Activated CD4-positive, alpha-beta T cell treated with anti-CD3 and anti-CD28 coated beads for 24 hours (primary cell): ENCODE data around the gene DISP3.

ENCODE experiments used
- DNase-seq, 2 donors: peaks; one replicate each; pipeline ENCODE4 v3.0.0-alpha.2; 2020; ENCODE audit warnings: low read depth in 2 of 2

The DISP3 gene

GRCh38 chr1:11461531-11462137 is 17.3 kb upstream of the DISP3 start:
- DNase-seq: no peak

DNA sequence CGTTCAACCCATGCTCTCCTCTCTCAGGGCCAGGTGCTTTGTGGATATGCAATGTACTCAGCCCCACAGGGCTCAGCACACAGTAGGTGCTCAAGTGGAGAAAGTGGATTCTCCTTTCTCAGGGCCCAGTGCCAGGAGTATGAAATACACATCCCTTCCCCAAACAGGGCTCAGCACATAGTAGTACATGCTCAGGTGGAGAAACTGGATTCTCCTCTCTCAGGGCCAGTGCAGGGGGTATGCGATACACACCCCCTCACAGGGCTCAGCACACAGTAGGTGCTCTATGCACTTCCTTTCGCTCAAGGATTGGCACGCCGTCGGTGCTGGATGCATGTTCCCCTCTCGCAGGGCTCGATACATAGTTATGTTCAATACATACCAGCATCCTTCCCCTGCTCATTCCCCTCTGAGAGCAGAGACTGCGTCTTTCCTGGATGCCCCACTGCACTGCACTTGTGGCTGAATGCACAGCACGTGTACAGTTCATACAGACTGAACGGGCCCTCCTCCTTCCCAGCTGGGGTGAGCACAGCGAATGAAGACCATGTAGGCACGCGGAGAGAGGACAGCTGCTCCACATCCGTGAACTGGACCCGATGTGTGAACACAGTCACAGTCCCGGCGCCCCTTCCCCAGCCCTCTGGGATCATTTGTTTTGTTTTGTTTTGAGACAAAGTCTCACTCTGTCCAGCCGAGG is 16.6 kb upstream of the DISP3 start:
- DNase-seq: no peak

- DNase-seq: no peak
These were observed 15.8 kb upstream of the DISP3 start for GRCh38 chr1:11463177-11463576.

- DNase-seq: no peak
These were observed 13.6 kb upstream of the DISP3 start for GRCh38 chr1:11465307-11465706.

DNA sequence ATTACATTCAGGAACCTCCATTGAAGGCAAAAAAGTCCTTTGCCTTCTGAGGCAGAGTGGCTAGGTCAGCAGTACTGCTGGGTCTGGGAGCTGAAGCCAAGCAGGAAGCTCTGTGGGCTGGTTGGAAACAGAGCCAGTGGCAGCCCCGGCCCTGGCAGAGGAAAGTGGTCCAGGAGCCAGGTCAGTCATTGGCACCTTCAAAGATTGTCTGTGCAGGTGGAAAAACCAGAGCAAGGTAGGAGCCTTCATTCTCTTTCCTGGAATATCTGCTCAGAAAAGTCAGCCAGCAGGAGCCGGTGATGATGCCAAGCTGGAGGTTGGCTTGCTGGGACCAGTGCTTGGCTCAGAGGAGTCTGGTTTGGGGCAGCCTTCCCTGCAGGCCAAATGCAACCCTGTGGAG is 12.5 kb upstream of the DISP3 start:
- no peak for DNase-seq

GRCh38 chr1:11468878-11469277 is 10.1 kb upstream of the DISP3 start:
- DNase-seq: no peak

DNA sequence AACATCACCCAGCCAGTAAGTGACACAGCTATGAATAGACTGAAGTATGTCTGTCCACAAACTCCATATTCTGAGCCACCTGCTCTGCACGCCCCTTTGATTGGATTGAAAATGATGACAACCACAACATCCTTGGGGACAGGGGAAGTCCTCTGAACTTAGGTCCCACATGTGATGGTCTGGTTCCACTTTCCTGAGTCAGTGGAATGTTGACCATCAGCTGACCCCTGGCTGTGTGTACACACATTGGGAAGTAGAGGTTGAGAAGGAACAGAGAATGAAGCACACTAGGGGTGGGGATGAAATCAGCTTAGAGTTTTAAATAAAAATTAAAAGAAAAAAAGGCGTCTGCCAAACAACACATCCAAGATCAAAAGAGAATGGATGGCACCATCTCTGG is 8.0 kb upstream of the DISP3 start:
- no peak for DNase-seq

- DNase-seq: no peak
These were observed 7.5 kb upstream of the DISP3 start for GRCh38 chr1:11471473-11471872.

- no peak for DNase-seq
These were observed 6.7 kb upstream of the DISP3 start for GRCh38 chr1:11472284-11472683.

- no peak for DNase-seq
These were observed 6.2 kb upstream of the DISP3 start for GRCh38 chr1:11472741-11473140.

GRCh38 chr1:11473491-11474034 is 5.4 kb upstream of the DISP3 start:
- DNase-seq: no peak

DNA sequence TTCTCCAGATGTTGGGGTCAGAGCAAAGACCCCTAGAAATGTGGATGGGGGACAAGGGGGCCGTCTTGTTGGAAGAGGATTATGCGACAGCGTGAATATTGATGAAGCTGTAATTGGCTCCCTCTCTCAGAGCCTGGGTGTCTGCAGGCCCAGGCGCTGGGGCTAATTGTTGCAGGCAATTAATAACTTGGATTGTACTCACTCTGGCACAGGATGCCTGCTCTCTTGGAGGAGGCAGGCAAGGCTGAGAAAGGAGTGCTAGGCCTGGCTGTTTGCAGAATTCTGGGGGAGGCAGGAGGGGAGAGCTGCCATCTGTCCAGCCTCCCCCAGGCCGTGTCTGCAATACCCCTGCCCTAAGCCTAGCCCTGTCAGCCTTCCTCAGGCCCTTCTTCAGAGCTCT is 4.1 kb upstream of the DISP3 start:
- no peak for DNase-seq

GRCh38 chr1:11475748-11476147 is 3.2 kb upstream of the DISP3 start:
- no peak for DNase-seq

DNA sequence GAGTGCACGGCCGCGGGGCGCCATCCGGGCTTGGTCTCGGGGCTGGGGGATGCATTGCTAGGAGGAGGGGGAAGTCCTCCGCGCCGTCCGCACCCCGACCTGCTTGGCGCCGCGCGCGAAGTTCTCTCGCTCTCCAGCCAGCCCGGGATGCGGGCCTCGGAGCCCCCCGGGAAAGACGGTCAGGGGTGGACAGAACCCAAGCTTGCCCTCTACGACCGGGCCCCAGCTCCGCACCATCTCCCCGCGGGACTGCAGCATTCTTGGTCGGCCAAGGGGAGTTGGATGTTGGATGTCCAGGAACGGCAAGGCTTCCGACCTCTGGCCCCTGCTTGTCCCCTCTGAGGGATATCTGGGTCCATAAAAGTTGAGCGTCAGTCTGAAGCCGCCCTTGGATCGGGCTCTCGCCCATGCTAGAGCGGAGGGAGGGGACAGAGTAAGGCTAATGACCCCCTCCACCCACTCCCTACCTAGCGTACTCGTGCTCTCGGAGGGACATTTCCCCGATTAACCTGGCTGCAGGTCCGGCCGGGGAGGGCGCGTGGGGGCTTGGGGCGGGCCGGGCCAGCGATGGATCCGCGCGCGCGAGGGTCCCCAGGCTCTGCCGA is 522 bp downstream of the DISP3 start:
- DNase-seq: no peak

DNA sequence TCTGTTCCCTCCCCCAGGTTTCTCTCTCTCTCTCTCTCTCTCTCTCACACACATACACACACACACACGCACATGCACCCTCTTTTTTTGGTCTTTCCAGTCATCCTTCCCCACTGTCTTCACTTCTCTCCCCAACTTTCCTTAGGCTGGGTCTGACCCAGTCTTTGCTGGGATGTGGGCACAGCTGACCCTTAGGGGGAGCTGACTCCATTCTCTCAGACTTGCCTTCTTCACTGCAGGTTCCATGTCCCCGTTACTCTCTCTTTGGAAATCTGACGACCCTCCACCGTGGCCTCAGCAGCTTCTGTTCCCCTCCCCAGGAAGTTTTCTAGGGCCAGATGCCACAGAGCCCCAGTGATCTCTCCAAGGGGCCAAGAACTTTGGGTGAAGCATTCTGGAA is 2.1 kb downstream of the DISP3 start:
- DNase-seq: no peak

DNA sequence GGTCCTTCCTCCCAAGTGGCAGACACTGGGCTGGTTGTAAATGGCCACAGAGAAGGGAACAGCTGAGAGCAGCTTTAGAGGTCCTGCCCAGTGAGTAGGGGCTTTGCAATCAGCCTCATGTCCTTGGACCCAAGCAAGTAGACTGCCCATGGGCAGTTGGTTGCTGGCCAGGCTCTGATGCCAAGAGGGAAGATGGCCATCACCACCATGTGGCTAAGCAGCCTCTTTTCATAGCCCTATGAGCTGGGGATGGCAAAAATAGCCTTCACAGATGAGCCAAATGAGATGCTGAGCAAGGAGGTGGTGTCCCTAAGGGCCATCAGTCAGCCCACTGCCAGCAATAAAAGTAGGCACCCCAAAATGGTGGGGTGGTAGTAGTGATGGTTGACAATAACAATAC is 3.2 kb downstream of the DISP3 start:
- DNase-seq: no peak

DNA sequence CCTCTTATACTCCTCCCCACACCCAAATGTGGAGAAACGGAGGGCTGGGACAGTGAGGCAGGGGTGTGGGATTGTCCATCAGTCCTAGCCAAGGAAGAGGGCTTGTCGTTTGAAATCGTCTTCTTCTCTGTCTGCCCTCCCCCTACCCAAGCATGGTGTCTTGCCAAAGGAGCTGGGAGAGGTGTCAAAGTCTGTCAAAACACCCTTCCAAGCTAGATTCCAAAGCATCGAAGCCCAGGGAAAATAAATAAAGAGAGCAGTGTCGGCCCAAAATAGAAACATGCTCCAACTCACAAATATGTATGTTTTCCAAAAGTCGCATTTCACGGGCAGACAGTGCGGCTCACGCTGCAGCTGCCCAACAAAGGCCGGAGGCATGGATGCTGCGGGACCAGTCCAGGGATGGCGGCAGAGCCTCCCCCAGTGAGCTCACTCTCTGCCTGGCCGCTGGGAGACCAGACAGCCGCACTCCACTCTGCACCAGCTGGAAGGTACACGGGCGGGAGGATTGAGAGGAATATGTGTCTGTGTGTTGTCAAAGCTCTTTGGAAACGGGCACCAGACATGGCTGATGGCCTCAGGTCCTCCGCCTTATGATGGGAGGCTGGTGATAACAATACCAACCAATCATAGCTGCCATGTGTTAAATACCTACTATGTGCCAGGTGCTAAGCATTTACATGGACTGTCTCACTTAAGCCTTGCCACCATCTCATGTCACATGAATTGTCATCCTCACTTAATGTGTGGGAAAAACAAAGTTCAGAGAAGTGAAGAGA is 3.9 kb downstream of the DISP3 start:
- DNase-seq: no peak

- DNase-seq: no peak
These were observed 4.8 kb downstream of the DISP3 start for GRCh38 chr1:11483581-11484320.

DNA sequence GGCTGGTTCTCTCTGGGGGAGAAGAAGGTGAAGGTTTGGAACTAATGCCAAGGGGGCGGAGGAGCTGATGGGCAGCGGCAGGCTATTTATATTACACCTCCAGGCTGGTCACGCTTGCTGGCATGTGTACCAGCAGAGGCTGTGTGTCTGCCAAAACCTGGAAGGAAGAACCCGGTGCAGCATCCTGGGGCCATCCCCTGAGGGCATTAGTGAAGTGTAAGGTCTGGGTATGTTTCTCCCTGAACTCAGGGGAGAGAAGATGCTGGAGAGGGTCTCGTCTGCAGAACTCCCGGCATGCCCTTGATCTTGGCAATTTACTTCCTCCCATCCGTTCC is 5.3 kb downstream of the DISP3 start:
- no peak for DNase-seq

DNA sequence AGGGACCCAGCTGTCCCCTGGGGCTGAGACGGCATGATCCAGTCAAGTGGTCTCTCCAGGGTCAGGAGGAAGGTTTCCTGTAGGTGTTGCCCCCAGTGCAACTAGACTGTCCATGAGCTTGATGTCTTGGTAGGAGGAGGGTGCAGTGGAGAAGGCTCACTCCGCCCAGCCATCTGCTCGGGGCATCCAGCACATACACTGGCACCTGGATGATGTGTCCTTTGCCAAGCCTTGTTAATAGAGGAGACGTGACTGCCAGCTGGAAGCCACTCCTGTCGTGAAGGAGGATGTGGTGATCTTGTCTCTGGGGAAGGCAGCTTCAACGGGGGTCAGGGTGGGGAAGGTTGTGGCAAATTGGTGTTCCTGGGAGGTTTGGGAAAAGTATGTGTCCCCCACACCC is 6.2 kb downstream of the DISP3 start:
- DNase-seq: no peak

DNA sequence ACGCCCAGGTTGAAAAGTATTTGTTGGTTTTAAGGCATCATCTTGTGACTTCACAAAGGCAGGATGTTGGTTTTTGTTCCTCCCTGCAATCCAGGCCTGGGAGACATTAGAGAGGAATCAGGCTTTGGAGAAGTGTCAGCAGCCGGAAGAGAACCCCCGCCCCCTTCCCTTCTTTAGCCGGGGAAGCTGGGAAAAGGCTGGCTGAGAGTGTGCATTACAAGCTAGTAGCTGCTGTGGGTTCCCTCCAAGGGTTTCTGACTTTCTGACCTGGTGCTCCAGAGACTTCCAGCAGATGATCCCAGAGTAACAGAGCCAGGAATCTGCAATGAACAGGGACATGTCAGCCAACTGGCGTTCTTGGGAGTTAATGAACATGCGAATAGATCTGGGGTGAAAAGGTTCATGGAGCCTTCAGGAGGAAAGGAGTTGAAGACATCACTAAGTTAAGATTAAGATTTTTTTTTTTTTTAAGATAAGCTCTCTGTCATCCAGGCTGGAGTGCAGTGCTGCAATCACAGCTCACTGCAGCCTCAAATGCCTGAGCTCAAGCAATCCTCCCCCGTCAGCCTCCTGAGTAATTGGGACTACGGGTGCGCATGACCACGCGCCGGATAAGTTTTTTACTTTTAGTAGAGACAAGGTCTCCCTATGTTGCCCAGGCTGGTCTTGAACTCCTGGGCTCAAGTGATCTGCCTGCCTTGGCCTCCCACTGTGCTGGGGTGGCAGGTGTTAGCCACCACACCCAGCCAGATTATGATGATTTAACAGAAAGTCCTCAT is 7.5 kb downstream of the DISP3 start:
- DNase-seq: no peak
